HG03280 (cell line): ENCODE measurements around the gene ABHD17B.

Experiments used
- ATAC-seq: cut with Tn5 transposase; IDR thresholded peaks from one replicate; pipeline ENCODE4 v1.9.1; 2021; ENCODE audit warnings: mild to moderate bottlenecking, moderate library complexity; ENCODE audit not compliant: unreplicated experiment

The ABHD17B gene

GRCh38 chr9:71822935-71823334 lies 88.1 kb downstream of the ABHD17B start:
- ATAC-seq, result no peak

- ATAC-seq, result no peak
Measured at GRCh38 chr9:71822456-71822855, 88.5 kb downstream of the ABHD17B start.

GRCh38 chr9:71821405-71821804 lies 89.6 kb downstream of the ABHD17B start:
- ATAC-seq, result no peak

GRCh38 chr9:71820403-71820921 lies 90.5 kb downstream of the ABHD17B start:
- no peak for ATAC-seq

GRCh38 chr9:71819115-71819739 lies 91.8 kb downstream of the ABHD17B start:
- no peak for ATAC-seq

- ATAC-seq, result no peak
Measured at GRCh38 chr9:71816916-71817451, 94.0 kb downstream of the ABHD17B start.
